Neural progenitor cell (in vitro differentiated cells): ENCODE data around the gene CDT1.

ENCODE experiments used
- EZH2 ChIP-seq: fragments of 200-600 bp; sonication (generic); IDR thresholded peaks from 2 replicates; pipeline ENCODE4 v1.6.1; 2017; ENCODE audit warnings: antibody characterized with exemption, mild to moderate bottlenecking, moderate library complexity
- EZH2phosphoT487 ChIP-seq: fragments of 200-600 bp; sonication (generic); IDR thresholded peaks from 2 replicates; pipeline ENCODE4 v1.6.1; 2017; ENCODE audit warnings: antibody characterized with exemption
- TF ChIP-seq, protein P1 (sequence below): fragments of 200-600 bp; sonication (generic); IDR thresholded peaks from 2 replicates; pipeline ENCODE4 v1.5.1; 2017; ENCODE audit warnings: antibody characterized with exemption, mild to moderate bottlenecking

DNA sequence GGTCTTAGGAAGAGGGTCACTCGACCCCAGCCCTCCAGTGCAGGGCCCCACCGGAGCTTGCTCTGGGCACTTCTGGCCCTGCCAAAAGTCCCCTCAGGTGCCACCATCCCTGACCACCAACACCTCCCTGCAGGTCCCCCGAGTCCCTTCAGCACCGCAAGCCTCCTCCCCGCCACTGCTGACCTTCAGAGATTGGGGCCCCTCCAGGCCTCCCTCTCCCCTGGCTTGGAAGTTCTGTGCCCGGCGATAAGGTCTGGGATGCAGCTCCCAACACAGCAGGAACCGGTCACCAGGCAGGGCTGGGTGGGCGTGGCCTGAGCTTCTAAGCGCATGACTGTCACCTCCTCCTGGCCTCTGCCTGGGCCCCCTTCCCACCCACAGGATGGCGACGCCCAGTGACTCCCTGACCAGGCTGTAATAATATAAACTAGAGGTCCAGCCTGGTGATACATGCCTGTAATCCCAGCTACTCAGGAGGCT, 29.7 kb upstream of the CDT1 start:
- TF ChIP-seq, protein P1, sequence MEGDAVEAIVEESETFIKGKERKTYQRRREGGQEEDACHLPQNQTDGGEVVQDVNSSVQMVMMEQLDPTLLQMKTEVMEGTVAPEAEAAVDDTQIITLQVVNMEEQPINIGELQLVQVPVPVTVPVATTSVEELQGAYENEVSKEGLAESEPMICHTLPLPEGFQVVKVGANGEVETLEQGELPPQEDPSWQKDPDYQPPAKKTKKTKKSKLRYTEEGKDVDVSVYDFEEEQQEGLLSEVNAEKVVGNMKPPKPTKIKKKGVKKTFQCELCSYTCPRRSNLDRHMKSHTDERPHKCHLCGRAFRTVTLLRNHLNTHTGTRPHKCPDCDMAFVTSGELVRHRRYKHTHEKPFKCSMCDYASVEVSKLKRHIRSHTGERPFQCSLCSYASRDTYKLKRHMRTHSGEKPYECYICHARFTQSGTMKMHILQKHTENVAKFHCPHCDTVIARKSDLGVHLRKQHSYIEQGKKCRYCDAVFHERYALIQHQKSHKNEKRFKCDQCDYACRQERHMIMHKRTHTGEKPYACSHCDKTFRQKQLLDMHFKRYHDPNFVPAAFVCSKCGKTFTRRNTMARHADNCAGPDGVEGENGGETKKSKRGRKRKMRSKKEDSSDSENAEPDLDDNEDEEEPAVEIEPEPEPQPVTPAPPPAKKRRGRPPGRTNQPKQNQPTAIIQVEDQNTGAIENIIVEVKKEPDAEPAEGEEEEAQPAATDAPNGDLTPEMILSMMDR: no peak
- TF ChIP-seq EZH2 (no peak), EZH2phosphoT487 (no peak)
